B cell (primary cell): ENCODE results near the gene TBX10.

Experiments
- EZH2 ChIP-seq: IDR thresholded peaks from 2 replicates; pipeline ENCODE4 v1.6.1; 2012; ENCODE audit warnings: borderline replicate concordance, low read depth, mild to moderate bottlenecking, moderate library complexity, low read length; ENCODE audit not compliant: insufficient read depth, poor library complexity, severe bottlenecking
- TF ChIP-seq, protein P1 (sequence below): fragments of 200-600 bp; IDR thresholded peaks from one replicate; pipeline ENCODE4 v1.8.0; 2022; ENCODE audit warnings: antibody characterized with exemption, mild to moderate bottlenecking

GRCh38 chr11:67596753-67597300, 42.7 kb downstream of the TBX10 start:
- TF ChIP-seq, protein P1, sequence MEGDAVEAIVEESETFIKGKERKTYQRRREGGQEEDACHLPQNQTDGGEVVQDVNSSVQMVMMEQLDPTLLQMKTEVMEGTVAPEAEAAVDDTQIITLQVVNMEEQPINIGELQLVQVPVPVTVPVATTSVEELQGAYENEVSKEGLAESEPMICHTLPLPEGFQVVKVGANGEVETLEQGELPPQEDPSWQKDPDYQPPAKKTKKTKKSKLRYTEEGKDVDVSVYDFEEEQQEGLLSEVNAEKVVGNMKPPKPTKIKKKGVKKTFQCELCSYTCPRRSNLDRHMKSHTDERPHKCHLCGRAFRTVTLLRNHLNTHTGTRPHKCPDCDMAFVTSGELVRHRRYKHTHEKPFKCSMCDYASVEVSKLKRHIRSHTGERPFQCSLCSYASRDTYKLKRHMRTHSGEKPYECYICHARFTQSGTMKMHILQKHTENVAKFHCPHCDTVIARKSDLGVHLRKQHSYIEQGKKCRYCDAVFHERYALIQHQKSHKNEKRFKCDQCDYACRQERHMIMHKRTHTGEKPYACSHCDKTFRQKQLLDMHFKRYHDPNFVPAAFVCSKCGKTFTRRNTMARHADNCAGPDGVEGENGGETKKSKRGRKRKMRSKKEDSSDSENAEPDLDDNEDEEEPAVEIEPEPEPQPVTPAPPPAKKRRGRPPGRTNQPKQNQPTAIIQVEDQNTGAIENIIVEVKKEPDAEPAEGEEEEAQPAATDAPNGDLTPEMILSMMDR, result no peak
- TF ChIP-seq EZH2, result no peak
